Parathyroid adenoma (tissue), 2 donors: Measurements from ENCODE around the gene SNAI3.

ENCODE experiments used
- H2AFZ ChIP-seq: fragments of 300-600 bp; sonication (generic); one replicate; pipeline ENCODE4 v1.7.0; 2017; ENCODE audit warnings: antibody characterized with exemption, mild to moderate bottlenecking
- H3K27ac ChIP-seq: fragments of 300-600 bp; sonication (generic); one replicate; pipeline ENCODE4 v1.7.0; 2017
- H3K27me3 ChIP-seq: fragments of 300-600 bp; sonication (generic); one replicate; pipeline ENCODE4 v1.7.0; 2017; ENCODE audit warnings: low read length; ENCODE audit not compliant: control insufficient read depth, insufficient read depth
- H3K36me3 ChIP-seq: fragments of 300-600 bp; sonication (generic); one replicate; pipeline ENCODE4 v1.7.0; 2017; ENCODE audit warnings: low read length; ENCODE audit not compliant: control insufficient read depth, insufficient read depth
- H3K4me1 ChIP-seq: fragments of 300-600 bp; sonication (generic); one replicate; pipeline ENCODE4 v1.7.0; 2017; ENCODE audit warnings: control low read depth
- H3K4me2 ChIP-seq: fragments of 300-600 bp; sonication (generic); one replicate; pipeline ENCODE4 v1.7.0; 2017; ENCODE audit warnings: low read length
- H3K4me3 ChIP-seq: fragments of 300-600 bp; sonication (generic); one replicate; pipeline ENCODE4 v1.7.0; 2017; ENCODE audit warnings: low read depth, low read length
- H3K79me2 ChIP-seq: fragments of 300-600 bp; sonication (generic); one replicate; pipeline ENCODE4 v1.7.0; 2017; ENCODE audit warnings: control low read depth
- H3K9ac ChIP-seq: fragments of 300-600 bp; sonication (generic); one replicate; pipeline ENCODE4 v1.7.0; 2017; ENCODE audit warnings: mild to moderate bottlenecking
- H3K9me3 ChIP-seq: fragments of 300-600 bp; sonication (generic); one replicate; pipeline ENCODE4 v1.7.0; 2017; ENCODE audit warnings: low read length; ENCODE audit not compliant: control insufficient read depth
- TF ChIP-seq, protein P1 (sequence below): fragments of 300-600 bp; sonication (generic); IDR thresholded peaks from one replicate; pipeline ENCODE4 v1.7.0; 2017; ENCODE audit warnings: antibody characterized with exemption, mild to moderate bottlenecking
- donor health status: primary hyperparathyroidism.

SNAI3 gene

DNA sequence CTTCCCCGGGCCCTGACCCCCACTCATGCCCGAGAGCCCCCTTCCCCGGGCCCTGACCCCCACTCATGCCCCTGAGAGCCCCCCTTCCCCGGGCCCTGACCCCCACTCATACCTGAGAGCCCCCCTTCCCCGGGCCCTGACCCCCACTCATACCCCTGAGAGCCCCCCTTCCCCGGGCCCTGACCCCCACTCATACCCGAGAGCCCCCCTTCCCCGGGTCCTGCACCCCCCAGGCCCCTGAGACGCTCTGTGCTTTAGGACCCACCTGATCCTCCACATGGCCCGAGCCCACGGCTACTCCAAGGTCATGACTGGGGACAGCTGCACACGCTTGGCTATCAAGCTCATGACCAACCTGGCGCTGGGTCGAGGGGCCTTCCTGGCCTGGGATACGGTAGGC, 26.7 kb upstream of the SNAI3 start:
- Histone ChIP-seq H3K27me3 (no peaks in the 10 kb centered on the region), H3K4me3 (no peak overlapping the region), H3K4me1 (no peaks in the 10 kb centered on the region), H3K27ac (no peak overlapping the region), H3K9me3 (no peaks in the 10 kb centered on the region), H3K36me3 (no peaks in the 10 kb centered on the region), H3K4me2 (no peak overlapping the region), H3K79me2 (peaks cover 4% of the 10 kb centered on the region), H3K9ac (no peak overlapping the region), H2AFZ (no peak overlapping the region)
- TF ChIP-seq, protein P1, sequence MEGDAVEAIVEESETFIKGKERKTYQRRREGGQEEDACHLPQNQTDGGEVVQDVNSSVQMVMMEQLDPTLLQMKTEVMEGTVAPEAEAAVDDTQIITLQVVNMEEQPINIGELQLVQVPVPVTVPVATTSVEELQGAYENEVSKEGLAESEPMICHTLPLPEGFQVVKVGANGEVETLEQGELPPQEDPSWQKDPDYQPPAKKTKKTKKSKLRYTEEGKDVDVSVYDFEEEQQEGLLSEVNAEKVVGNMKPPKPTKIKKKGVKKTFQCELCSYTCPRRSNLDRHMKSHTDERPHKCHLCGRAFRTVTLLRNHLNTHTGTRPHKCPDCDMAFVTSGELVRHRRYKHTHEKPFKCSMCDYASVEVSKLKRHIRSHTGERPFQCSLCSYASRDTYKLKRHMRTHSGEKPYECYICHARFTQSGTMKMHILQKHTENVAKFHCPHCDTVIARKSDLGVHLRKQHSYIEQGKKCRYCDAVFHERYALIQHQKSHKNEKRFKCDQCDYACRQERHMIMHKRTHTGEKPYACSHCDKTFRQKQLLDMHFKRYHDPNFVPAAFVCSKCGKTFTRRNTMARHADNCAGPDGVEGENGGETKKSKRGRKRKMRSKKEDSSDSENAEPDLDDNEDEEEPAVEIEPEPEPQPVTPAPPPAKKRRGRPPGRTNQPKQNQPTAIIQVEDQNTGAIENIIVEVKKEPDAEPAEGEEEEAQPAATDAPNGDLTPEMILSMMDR, result no peak

DNA sequence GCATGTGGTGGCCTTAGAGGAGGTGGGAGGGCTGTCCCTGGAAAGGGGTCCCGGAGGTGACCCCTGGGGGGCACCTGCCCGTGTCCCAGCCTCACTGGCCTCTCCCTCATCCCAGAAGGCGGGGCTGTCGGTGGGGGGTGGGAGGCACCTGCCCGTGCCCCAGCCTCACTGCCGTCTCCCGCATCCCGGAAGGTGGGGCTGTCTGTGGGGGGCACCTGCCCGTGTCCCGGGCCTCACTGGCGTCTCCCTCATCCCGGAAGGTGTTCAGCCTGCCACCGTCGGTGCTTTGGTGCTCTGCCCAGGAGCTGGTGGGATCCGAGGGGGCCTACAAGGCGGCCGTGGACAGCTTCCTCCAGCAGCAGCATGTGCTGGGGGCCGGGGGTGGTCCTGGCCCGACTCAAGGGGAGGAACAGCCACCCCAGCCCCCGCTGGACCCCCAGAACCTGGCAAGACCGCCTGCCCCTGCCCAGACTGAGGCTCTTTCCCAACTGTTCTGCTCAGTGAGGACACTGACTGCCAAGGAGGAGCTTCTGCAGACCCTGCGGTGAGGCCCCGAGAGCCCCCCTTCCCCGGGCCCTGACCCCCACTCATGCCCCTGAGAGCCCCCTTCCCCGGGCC, 26.2 kb upstream of the SNAI3 start:
- Histone ChIP-seq H2AFZ (no peak overlapping the region), H3K4me2 (no peak overlapping the region), H3K36me3 (no peaks in the 10 kb centered on the region), H3K4me3 (no peak overlapping the region), H3K79me2 (peaks cover 5% of the 10 kb centered on the region), H3K9ac (no peak overlapping the region), H3K4me1 (peaks cover under 1% of the 10 kb centered on the region), H3K27ac (no peak overlapping the region), H3K27me3 (no peaks in the 10 kb centered on the region), H3K9me3 (no peaks in the 10 kb centered on the region)
- TF ChIP-seq, protein P1, result no peak

DNA sequence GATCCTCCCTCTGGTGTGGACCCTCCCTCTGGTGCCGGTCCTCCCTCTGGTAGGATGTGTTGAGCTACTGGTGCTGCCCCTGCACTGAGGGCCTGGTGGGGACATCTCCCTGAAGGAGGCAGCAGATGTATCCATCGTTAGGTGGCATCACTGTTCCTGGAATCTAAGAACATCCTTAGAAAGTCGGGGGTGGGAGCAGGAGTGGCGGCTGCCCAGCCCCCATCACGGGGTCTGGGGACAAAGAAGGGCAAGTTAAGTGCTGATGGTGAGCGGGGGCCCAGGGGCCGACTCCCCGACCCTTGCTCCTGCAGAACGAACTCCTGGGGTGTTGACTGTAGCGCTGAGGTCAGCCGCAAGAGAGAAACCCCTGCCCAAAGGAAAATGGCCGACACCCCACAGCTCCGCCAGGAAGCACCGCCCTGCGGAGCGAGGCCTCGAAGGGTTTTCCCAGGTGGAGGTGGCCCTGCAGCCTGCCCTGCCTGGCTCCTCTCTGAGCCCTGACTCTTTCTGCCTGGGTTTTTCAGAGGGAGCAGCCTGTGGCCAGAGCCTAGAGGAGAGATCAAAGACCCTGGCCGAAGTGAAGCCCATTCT, 25.5 kb upstream of the SNAI3 start:
- Histone ChIP-seq H3K4me2 (no peak overlapping the region), H3K9ac (no peak overlapping the region), H3K36me3 (no peaks in the 10 kb centered on the region), H3K4me1 (peaks cover 6% of the 10 kb centered on the region), H3K27ac (no peak overlapping the region), H3K4me3 (no peak overlapping the region), H3K79me2 (peaks cover 5% of the 10 kb centered on the region), H3K9me3 (no peaks in the 10 kb centered on the region), H3K27me3 (no peaks in the 10 kb centered on the region), H2AFZ (no peak overlapping the region)
- TF ChIP-seq, protein P1, result no peak

DNA sequence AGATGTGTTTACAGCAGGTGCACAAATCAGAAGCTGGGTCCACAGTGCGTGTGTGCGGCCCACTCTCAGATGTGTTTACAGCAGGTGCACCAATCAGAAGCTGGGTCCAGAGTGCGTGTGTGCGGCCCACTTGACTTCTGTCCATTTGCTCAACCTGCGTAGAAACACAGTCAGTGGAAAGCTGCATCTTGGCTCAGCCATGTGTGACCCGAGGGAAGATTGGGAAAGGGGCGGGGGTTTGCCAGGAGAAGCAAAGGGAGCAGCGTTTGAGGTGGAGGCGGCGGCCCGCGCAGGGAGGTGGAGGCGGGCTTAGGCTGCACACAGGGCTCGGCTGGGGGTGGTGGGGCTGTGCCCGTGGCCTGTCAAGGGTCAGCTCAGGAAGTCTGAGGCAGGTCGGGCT, 24.2 kb upstream of the SNAI3 start:
- TF ChIP-seq, protein P1, result no peak
- Histone ChIP-seq H3K4me2 (no peak overlapping the region), H3K9ac (no peak overlapping the region), H3K79me2 (peaks cover 5% of the 10 kb centered on the region), H3K4me3 (no peak overlapping the region), H3K4me1 (peaks cover 6% of the 10 kb centered on the region), H2AFZ (no peak overlapping the region), H3K9me3 (no peaks in the 10 kb centered on the region), H3K27ac (no peak overlapping the region), H3K36me3 (no peaks in the 10 kb centered on the region), H3K27me3 (no peaks in the 10 kb centered on the region)
